GM19193 (cell line): ENCODE data around the gene SLC23A3.

Source experiments
- POLR2A ChIP-seq: IDR thresholded peaks from 4 replicates; pipeline ENCODE4 v1.6.1; 2011; ENCODE audit not compliant: insufficient read depth, insufficient read length; ENCODE audit errors: extremely low read depth

SLC23A3 gene

GRCh38 chr2:219182331-219183150 is 12.7 kb upstream of the SLC23A3 start:
- TF ChIP-seq POLR2A: no peak

DNA sequence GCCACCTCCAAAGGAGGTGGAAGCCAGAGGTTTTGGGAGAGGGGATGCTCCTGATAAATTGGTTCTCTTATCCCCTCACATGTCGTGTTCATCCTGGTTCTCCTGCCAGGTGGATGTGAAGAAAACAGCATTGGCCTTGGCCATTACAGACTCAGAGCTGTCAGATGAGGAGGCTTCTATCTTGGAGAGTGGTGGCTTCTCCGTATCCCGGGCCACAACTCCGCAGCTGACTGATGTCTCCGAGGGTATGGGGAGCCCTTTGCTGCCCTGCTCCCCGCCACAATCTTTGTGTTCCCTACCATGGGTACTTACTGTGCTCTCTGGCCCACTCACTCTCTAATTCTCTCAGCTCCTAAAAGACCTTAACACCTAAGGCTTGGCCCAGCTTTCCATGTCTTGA is 11.7 kb upstream of the SLC23A3 start:
- no peak for TF ChIP-seq POLR2A

DNA sequence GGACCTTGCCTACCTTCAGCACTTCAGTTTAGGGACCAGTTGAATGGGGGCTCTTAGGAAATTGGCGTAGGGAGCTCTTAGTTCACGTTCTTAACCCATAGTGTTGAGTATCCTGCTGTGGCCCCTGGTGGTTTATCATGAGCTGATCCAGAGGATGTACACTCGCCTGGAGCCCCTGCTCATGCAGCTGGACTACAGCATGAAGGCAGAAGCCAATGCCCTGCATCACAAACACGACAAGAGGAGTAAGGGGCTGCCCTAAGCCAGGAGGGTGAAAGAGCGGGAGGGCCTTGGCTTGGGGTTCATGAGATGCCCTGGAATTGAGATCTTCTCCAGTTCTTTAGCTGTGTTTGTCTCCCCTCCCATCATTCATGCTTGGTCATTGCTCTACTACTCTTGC is 11.1 kb upstream of the SLC23A3 start:
- no peak for TF ChIP-seq POLR2A

- TF ChIP-seq POLR2A: no peak
Observed at GRCh38 chr2:219179601-219180465, 10.0 kb upstream of the SLC23A3 start.

- no peak for TF ChIP-seq POLR2A
Observed at GRCh38 chr2:219178377-219179175, 8.7 kb upstream of the SLC23A3 start.

GRCh38 chr2:219177552-219178376 is 7.9 kb upstream of the SLC23A3 start, which contains the start of gene RETREG2:
Gene RETREG2 (plus strand): TSS chr2:219178275. CDS start chr2:219178353, 78 bp downstream.
- peak; percentile 97 for TF ChIP-seq POLR2A

GRCh38 chr2:219176818-219177551 is 7.2 kb upstream of the SLC23A3 start, which contains the start of gene CNPPD1:
Gene CNPPD1 (minus strand): TSS chr2:219176925. CDS start chr2:219176828, 97 bp downstream.
- TF ChIP-seq POLR2A: peak; percentile 86

GRCh38 chr2:219175928-219176817 is 6.3 kb upstream of the SLC23A3 start:
- TF ChIP-seq POLR2A: no peak

DNA sequence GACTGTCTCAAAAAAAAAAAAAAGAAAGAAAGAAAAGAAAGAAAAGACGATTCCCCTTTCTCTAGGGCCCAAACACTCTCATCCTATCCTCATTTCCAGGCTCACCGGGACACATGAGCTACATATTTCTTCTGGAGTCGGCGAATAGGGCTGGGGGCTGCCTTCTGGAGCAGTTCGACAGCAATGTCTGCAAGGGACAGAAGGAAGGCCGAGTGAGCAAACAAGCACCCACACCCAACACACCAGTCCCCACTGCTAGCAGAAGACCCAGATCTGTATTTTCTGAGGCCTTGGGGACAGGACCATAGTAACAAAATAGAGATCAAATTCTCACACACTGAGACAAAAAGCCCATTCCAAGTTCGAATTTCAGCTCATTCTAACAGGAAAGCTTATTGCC is 5.7 kb upstream of the SLC23A3 start:
- TF ChIP-seq POLR2A: no peak

- TF ChIP-seq POLR2A: no peak
Observed at GRCh38 chr2:219174801-219175200, 5.0 kb upstream of the SLC23A3 start.

GRCh38 chr2:219174146-219174545 is 4.3 kb upstream of the SLC23A3 start:
- no peak for TF ChIP-seq POLR2A

DNA sequence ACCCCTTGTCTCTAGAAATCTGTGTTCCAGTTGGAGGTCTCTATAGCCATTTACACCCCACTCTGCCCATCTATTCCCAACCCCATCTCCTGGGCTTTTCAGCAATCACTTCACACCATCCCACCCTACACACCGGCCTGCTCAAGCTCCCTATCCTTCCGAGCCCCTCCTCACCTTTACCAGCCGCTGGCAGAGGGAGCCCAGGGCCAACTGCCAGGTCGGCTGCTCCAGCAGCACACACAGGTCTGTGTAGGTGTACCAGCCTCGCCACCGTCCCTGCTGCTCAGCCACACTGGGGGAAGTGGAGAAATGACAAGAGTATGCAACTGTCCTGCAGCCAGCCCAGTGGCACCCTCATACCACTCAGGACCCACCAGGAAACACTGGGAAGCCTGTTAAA is 3.3 kb upstream of the SLC23A3 start:
- TF ChIP-seq POLR2A: no peak
